Measurements from ENCODE around the gene FBLN2. TPM values are rescaled to one million over a fixed set of nuclear protein-coding genes. Genes with fewer than 3 reads are reported as not detected.

The FBLN2 gene
- total and polyA plus RNA-seq, 2 of the 4 experiments (the other 2 are of a cell fraction): 11.8 to 60.8 TPM

- no peak overlapping the region for H2AFZ ChIP-seq (replicated peaks; ENCODE audit: low read length, poor library complexity)
- H3K14ac ChIP-seq (replicated peaks; ENCODE audit: low read depth, low read length): no peak overlapping the region
- H3K79me1 ChIP-seq (ENCODE audit: low read depth in 1 of 2, low read length in 2 of 2): no peaks in the 10 kb centered on the region
- H3K23ac ChIP-seq (ENCODE audit: low read depth, low read length): no peak overlapping the region
- no peak overlapping the region for H2AK5ac ChIP-seq (ENCODE audit: low read depth, low read length)
- ChIA-PET POLR2A (ENCODE audit: unreplicated experiment) (no interaction called here), CTCF (interaction anchor here (1.0 kb wide), 1 partner anchor 111 kb away, joined by 5 read pairs; no protein-coding TSS in a partner anchor)
- in situ Hi-C loops (cut with MboI; ENCODE audit: low sequenced_read_pairs) (no loop called here), dilution Hi-C loops (cut with HindIII; ENCODE audit: low sequenced_read_pairs, unreplicated experiment) (no loop called here), intact Hi-C loops (cut with micrococcal nuclease) (no loop called here)
- no peak overlapping the region for H4K5ac ChIP-seq (ENCODE audit: low read depth, low read length)
- H3K9me3 ChIP-seq (ENCODE audit: control insufficient read depth, insufficient read depth, low read length): no peaks in the 10 kb centered on the region
- no peak overlapping the region; the same call in 1 of the 2 replicates for H3K4ac ChIP-seq (ENCODE audit: low read depth, low read length)
- H2AK9ac ChIP-seq (replicated peaks; ENCODE audit: low read depth, low read length, poor library complexity): no peak overlapping the region
- 77% methylated on average over 5 of the region's 8 CpGs; no CpG with 5 or more reads in 1 of the 2 experiments for WGBS, 2 experiments (ENCODE audit: extremely low coverage in 2 of 2, insufficient read length in 1 of 2)
- H3K36me3 ChIP-seq (ENCODE audit: control insufficient read depth, insufficient read depth, low read length): no peaks in the 10 kb centered on the region
- no peak overlapping the region for H2BK15ac ChIP-seq (ENCODE audit: low read depth, low read length)
- no peaks in the 10 kb centered on the region for H4K20me1 ChIP-seq (ENCODE audit: insufficient read depth, low read length)
- TF ChIP-seq RFX5 (IDR thresholded peaks at IDR 0.05; ENCODE audit: low read depth, low read length) (no peak), USF2 (IDR thresholded peaks at IDR 0.05; ENCODE audit: low read depth, low read length) (no peak), MAZ (IDR thresholded peaks at IDR 0.05; ENCODE audit: borderline replicate concordance, low read depth, low read length) (no peak), MXI1 (IDR thresholded peaks at IDR 0.05; ENCODE audit: borderline replicate concordance, low read depth, low read length) (no peak), BHLHE40 (IDR thresholded peaks at IDR 0.05; ENCODE audit: low read depth, low read length) (no peak), CTCF (conservative IDR thresholded peaks at IDR 0.05; ENCODE audit: low read depth, low read length) (no peak), CEBPB (IDR thresholded peaks at IDR 0.05; ENCODE audit: low read depth, low read length) (peak; percentile 50)
- no peak overlapping the region for H4K91ac ChIP-seq (ENCODE audit: insufficient read depth, low read depth, low read length)
- H3K4me1 ChIP-seq (ENCODE audit: control insufficient read depth, insufficient read depth, low read length): peaks cover 16% of the 10 kb centered on the region
- H3K9me1 ChIP-seq (ENCODE audit: insufficient read depth, low read length): peaks cover 14% of the 10 kb centered on the region
- ATAC-seq (ENCODE audit: low read depth) (no peak), DNase-seq (no peak)
- no peak overlapping the region for H3K4me3 ChIP-seq (ENCODE audit: insufficient read depth, low read depth, low read length)
- BruUV-seq (replicated peaks): no TSS peak
- H3K4me2 ChIP-seq (ENCODE audit: low read depth, low read length): no peak overlapping the region
- no peak overlapping the region for H2BK120ac ChIP-seq (ENCODE audit: low read depth, low read length)
- H2BK5ac ChIP-seq (ENCODE audit: low read depth, low read length, poor library complexity, severe bottlenecking): no peak overlapping the region
- H2BK20ac ChIP-seq (ENCODE audit: low read depth, low read length): no peak overlapping the region
- H4K8ac ChIP-seq (ENCODE audit: low read depth in 2 of 2, low read length in 2 of 2): no peak overlapping the region
- H3K18ac ChIP-seq (ENCODE audit: low read depth, low read length): no peak overlapping the region
- H3K27me3 ChIP-seq (ENCODE audit: control insufficient read depth, insufficient read depth, low read length): no peaks in the 10 kb centered on the region; the same call in 1 of the 2 replicates
- H3K27ac ChIP-seq (ENCODE audit: insufficient read depth, low read length): no peak overlapping the region
- H3K56ac ChIP-seq (ENCODE audit: extremely low read depth, insufficient read depth, low read length): no peak overlapping the region
- no peak overlapping the region for H3K9ac ChIP-seq (ENCODE audit: low read depth, low read length)
Measured at GRCh38 chr3:13533885-13534301, 15.0 kb upstream of the FBLN2 start.

Data from IMR-90 (cell line).